Hepatic stellate cell (primary cell): ENCODE results near the gene PPP1CA.

ENCODE experiments used
- DNase-seq: peaks from one replicate; pipeline ENCODE4 v3.0.0; 2011; ENCODE audit warnings: low spot score

Gene PPP1CA

DNA sequence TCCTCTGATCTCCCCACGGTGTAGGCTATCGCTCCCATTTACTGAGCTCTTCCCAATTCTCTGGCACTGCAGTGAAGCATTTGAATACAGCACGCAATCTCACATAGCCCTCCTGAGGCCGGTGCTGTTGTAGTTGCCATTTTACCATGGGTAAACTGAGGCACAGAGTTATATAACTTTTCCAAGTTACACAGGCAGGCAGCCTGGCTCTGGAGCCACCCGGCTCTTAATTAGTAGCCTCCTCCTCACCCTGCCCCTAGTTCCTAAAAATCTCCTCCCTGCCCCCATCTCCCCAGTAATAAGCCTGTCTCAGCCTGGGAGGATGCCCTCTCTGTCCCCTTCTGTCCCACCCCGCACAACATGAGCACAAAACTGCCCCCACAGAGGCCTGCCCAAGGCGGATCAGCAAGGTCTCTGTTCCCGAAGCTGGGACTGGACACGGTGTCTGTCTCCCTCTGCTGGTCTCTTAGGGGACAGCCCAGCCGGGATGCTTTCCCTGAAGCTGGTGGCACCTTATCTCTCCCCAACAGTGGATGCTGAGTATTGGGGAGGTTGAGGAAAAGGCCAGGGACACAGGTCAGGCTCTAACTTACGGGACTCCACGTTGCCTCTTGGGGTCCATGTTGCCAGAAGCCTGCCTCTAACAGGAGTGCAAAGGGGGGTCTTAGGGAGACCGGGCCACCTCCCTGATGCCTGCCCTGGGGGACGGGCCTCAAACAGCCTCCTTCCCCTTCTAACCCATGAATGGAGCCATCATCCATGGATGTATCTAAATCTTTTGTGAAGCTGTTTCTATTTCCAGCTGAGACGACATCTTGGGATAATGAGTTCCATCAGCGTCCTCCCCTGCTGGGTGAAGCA lies 19.2 kb downstream of the PPP1CA start:
- peak; percentile 83 for DNase-seq

DNA sequence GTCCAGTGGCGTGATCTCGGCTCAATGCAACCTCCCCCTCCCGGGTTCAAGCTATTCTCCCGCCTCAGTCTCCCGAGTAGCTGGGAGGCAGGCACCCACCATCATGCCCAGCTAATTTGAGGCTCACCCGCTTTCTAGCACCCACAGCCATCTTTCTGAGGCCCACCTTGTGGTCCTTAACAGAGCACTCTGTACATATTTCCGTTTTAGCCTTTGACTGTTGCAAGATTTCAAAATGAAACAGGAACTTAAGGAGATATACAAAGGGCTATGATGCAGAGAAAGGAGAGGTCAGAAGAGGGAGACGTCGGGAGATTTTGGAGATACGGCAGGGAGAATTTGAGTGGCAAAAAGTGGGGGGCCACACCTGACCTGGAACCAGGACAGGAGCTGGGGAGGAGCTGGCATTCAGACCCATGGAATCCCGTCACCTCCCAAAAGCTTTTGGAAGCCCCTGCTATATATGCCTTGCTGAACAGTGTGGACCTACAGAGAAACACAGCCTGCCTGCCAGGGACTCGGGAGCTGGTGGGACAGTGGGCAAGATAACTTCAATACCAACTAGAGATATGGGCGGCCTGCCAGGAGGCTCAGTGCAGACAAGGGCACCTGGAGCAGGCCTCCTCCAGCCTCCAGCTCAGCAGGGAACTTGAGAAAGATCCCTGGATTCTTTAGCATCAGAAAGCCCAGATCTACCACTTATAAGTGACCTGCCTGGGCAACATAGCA lies 20.2 kb downstream of the PPP1CA start:
- DNase-seq: no peak

DNA sequence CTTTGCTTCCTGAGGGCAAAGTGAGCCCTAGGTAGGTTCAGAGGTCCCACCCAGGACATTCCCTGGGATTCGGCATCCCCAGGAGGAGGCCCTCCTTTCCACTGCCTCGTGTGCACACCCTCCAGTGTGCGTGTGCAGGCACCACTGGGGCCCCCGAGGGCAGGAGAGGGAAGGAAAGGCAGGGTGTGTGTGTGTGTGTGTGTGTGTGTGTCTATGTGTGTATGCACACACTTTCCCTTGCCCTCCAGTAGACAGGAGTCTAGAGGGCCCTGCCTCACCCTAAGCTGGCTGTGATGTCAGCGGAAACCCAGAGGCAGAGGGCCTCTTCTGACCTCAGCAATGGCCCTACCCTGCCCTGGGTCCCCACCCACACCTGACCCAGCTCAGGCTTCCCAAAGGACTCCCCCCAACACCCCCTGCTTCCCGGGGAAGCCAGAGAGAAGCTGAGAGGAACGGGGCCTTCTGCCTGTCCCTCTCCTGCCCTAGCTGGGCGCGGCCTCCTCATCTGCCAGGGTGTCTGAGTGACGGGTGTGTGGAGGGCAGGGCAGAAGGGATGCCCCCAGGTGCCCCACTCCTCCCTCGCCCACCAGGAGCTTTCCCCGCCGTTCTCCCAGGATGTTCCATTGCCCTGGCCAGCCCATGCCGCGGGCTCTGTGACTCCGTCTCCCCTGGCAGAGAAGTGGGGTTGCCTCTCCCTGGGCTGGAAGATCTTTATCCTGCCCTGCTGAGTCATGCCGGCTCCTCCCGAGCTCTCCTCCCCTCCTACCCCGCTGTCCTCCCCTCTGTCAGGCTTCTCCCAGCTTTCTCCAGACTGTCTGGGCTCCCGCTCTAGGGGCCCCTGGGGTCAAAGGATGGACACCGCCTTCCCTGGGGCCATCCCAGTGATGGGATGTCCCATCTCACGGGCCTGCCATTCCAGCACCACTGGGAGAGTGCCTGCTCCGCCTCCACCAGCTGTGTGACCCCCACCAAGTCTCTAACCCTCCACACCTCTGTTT lies 22.3 kb downstream of the PPP1CA start:
- DNase-seq: no peak

DNA sequence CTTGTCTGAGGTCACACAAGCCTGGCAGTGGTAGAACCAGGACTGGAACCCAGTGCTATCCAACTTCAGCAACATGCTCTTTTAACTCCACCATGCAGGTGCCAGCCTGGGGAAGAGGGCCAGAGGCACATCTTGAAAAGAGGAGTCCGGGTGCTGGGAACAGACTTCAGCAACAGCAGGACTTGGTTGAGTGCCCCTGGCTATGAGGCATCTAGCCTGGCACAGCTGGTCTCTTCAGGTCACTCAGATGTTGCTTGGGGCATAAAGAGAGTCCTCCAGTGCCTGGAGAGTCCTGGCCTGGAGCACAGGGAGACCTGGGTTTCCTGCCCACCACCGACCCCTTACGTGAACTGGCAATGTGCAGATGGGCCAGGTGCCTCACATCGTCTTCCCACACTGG lies 23.1 kb downstream of the PPP1CA start:
- no peak for DNase-seq

DNA sequence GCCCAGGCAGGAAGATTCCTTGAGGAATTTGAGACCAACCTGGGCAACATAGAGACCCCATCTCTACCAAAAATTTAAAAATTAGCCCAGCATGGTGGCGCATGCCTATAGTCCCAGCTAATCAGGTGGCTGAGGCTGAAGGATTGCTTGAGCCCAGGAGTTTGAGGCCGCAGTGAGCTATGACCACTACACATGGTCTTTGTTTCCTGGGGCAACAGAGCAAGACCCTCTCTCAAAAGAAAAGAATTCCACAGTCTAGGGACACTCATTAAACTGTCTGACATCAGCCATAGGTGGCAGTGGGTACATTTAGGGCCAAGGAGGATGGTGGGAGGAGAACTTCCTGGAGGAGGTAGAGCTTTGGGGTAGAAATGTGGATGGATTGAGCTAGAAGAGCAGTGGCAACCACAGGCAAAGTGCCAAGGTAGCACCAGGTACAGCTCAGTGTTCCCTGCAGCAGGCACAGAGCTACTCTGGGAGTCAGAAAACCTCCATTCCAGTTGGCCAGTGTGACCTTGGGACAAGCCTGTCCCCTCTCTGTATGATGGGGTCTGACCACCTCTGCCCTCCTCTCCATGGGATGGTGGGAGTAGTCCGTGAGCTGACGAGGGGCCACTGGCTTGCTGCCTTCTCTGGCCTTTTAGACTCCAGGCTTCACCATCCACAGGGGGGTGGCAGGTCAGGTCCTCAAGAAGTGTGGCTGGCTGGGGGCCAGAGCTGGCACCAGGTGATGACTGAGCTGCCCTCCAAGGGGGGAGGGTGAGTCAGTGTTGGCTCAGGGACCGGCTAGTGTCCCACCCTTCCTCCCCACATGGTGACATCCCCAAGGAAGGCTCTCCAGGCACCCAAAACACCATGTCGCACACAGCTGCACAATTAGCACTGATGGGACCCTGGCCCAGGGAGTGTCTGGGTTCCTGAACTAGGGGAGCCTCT lies 24.5 kb downstream of the PPP1CA start:
- no peak for DNase-seq

DNA sequence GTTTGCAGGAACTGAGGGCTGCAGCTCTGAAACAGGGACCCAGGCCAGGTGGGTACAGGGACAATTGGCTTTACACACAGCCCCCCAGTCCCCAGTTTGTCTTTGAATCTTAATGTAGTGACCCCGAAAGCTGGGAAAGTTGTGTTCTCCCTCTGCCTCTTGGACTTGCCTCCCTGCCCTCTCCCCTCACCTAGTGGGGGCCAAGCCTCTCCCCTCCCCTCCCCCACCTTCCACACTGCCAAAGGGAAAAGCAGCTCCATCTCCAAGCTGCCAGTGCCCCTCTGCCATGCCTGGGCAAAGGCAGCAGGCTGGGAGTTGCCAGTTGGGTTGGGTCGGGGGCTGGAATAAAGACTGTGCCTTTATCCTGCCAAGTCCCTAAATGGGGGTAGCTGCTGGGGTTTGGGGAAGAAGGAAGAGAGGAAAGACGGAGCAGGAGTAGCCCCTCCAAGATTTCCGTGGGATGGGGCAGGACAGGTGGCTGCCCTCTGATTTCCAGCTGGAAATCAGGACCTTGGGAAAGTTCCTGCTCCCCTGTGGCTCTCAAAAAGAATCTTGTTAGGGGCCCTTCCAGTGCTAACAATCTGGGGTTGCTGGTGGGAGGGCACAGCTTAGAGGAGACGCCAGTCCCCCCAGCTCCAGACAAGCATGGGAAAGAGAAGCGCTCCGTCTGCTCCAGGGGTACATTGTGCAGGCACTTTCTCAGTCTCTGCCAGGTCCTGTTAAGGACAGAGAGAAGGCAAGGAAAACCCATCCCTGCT lies 25.4 kb downstream of the PPP1CA start:
- no peak for DNase-seq

DNA sequence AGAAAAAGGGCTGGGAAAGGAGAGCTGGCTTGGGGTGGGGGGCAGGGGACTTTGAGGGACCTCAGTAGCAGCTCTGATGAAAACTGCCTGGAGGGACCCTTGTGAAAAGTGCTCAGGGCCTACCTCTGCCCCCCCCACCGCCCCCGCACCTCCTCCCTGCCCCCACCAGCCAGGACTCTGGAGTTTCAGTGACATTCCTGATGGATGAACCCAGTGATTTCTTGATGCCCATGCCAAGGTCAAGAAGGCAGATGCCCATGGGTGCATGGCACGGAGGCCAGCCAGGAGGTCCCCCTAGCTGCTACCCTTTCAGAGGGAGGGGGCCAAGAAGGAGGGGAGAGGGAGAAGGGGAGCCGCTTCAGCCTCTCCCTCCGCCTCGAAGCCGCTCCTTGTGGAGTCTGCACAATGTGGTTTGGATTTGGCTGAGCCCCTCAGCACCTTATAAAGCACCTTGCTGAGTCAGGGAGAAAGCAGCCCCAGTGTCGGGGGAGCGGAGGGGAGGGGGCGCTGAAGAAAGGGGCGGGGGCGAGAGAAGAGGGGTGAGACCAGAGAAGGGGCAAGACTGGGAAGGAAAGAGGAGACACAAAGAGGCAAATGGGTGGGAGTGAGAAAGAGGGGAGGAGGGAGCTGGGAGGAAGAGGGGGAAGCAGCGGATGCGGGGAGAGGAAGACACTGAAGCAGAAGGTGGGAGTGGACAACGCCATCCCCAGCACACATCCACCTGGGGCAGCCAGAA lies 26.2 kb downstream of the PPP1CA start:
- DNase-seq: no peak

DNA sequence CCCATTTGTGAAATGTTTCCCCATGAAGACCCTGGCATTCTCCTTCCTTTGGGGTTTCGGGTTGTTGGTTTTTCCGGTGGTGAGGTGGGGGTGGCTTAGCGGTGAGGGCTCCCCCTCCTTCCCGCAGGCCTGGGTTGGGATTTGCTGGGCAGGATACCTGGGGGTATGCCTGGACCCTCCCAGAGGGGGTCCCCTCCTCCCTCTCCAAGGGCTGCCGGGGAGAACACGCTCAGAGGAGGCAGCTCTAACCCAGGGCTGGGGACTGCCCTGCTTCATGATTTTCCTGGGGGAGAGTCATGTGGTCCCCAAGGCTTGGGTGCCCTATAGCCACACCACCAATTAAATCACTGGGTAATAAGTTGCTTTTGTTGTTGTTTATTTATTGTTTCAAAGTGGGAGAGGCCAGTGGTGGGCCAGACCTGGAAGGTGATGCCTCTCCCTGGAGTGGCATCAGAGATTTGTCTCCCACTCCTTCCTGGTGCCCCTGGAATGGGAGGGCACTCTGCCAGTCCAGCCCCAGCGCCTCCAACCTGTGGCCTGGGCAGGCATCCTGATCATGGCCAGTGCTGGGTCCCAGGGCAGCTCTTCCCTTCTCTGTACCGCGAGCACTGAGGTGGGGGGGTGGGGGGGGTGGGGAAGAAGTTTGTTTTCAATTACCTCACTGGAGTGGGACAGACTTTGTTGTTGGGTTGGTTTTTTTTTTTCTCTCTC lies 26.9 kb downstream of the PPP1CA start:
- DNase-seq: no peak

DNA sequence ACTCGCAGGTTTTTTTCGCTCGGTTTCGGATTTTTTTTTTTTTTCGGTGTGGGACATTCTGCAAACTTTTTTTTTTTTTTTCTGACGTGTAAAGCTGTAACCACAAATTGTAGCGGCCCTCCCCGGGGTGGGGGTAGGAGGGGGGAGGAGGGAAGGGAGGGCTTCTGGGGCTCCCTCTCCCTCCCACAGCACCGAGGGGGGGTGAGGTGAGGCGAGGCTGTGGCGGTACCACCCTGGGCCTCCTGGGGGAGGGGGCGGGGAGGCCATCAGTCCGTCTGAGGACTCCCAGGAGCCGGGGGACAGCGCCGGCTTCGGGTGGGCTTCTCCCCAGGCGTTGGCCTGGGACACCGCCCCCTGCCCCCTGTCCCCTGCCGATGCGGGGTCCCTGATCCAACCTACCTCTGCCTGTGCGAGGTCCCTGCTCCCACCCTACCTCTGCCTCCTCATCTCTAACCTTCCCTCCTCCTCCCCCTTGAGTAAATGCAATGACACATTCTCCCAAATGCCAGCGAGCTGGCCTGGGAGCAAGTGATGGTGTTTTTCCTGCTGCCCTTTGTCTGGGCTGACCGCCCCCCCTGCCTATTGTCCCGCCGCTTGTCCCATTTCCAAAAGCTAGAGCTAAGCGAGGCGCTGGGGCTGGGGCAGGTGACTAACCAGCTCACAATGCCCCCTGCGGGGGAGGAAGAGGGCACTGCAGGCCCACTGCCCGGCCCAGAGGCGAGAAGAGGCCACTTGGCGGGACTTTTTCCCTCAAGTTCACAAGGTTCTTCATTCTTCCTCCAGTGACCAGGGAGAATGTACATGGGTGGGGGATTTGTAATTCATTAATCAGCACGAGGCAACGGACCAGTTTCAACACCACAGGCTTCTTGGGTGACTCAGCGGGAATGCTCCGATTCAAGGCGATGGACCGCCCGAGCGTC lies 27.7 kb downstream of the PPP1CA start:
- peak; percentile 94 for DNase-seq

DNA sequence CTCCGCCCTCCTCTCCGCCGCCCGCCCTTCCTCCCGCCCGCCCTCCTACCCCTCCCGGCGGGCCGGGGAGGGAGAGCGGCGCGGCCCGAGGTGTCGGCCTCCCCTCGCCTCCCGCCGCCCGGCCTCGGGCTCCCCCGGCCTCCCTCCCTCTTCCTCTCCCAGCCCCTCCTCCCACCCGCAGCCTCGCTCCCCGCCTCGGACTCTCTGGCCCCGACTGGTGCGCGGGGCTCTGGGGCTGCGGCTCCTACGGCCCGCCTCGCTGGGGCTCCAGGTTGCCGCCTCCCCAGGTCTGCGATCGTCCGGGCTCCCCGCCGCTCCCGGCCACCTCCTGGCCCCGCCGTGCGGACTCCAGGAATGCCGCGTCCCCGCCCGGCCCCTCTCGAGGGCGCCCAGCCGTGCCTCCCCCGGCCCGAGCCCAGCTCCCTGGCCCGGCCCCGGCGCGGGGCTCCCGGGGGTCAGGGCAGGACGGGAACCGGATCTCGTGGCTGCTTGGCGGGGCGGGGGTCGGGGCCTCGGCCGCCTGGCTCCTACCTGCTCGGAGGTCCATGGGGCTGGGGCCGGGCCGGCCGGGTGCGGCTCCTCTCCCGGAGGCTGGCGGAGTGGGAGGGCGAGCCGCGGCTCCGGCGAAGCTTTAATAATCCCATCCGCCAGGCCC lies 28.5 kb downstream of the PPP1CA start, which contains the start of gene CLCF1:
CLCF1 (minus strand) TSS at position 606 of the 655 bp plus-strand sequence; CDS start at position 547, 59 bp downstream.
- DNase-seq: peak; percentile 79

DNA sequence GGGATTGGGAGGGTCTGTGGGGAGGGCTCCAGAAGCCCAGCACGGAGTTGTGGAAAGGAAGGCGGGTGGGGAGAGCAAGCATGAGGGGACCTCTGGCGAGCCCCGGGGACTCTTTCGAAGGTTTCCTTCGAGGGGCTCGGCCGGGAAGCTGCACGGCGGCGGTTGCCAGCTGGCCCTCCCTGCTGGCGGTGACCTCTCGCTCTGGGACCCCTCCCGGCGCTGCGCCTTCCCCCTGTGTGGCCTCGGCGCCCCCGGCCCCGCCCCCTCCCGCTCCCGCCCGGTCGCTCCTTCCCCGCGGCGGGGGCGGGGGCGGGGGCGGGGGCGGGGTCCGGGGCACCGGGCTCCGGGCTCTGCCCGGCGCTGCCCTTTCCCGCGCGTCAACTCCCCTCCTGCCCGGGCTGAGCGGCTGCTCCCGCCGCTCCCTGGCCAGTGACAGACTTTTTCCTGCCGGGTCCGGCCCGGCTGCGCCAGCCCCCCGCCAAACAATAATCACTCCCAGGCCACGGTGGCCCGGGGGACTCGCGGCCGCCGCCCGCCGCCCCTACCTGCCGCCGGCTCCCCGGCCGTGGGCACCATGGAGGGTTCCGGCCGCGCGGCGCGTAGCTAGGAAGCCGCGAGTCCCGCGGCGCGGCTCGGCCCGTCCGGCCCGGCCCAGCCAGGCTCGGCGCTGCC lies 29.2 kb downstream of the PPP1CA start:
- no peak for DNase-seq

DNA sequence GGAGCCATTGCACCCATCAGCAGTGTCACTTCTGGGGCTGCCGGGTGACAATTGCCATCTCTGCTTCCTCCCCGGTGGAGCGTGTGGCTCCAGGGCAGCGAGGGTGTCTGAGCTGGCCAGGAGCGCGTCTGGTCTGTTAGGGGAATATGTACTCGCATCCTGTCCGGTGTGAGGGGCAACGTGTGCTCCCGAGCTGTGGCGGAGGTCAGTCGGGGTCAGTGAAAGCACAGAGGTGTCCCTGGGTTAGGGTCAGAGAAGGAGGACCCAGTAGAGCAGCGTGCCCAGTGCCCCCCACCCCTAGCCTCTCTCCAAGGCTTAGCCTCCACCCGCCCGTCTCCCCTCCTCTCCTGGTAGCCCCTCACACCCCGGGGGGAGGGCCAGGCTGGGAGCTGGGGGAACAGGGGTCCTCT lies 29.7 kb downstream of the PPP1CA start:
- DNase-seq: no peak

DNA sequence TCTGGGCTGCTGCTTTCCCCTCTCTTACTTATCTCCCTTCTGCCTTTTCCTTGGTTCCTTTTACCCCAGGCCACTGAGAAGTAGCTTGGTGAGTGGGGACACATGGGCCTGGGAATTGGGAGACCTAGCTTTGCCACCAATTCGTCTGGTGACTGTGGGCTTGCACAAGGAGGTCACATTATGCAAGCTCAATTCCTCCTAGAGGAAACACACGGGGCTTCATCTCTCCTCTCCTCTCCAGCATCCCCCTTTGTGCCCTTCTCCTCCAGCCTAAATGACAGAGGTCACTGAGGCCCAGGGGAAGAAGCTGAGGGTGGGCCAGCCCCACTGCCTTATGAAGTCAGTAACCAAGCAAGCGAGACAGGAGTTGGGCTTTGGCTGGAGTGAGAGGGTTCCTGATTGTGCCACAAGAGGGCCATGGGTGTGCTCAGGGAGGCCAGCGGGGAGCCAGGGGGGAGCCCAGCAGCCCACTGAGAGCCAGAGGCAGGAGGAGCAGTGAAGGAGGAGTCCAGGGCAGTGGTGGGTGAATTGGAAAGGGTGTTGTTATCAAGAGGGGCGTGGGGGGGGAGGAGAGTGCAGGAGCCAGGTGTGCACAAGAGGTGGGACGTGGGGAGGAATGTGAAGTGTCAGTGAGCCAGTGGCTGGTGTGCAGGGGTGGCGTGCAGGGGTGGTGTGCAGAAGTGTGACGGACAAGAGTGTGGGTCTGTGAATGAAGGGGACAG lies 30.3 kb downstream of the PPP1CA start:
- DNase-seq: peak; percentile 83

DNA sequence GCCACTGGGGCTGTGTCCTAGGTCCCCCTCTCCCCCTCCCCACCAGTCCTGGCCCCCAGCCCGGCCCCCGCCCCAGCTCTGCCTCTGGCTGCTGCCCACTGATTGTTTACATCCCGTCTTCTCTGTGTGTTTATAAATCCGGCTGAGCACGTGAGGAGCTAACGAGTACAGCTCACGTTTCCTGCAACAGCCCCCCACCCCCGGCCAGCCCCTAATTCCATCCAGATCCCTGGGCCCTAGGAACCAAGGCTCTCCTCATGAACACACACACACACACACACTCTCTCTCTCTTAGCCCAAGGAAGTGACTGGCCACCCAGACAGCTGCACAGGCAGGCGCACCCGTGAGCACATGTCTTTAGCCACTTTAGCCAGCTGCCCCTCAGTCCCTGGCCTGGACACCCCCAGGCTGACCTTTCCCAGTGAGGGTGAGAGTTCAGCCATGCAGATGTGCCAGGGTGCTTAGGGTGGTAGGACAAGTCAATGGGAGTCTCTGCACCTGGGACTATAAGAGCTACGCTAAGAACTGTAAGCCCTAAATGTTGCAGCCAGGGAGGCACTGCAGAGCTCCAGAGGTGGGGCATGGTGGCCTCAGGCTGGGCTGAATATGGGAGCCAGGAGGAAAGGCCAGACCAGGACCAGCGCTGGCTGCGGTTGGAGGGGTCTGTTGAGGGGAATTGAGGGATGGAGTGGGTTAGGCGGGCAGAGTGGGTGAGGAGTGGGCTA lies 31.1 kb downstream of the PPP1CA start:
- DNase-seq: peak; percentile 67

DNA sequence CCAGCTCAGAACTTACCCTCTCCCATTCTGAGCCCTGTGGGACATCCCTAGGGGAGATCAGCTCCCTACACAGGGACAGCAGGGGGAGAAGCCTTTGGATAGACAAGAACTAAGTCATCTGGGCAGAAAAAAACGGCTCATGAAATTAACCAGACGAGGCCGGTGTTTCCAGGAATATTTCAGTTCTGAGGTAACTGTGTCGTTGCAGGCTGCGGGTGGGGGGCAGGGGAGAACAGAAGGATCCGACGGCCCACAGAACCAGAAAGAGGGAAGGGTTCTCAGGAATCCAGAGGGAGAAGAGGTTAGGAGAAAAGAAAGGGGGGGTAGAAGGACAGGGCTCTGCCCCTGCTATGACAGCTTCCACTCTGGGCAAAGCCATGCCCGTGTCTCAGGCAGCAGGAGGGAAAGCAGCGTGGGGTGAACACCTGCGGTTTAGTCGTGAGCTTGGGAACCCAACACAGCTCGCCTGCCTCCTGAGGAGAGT lies 31.8 kb downstream of the PPP1CA start:
- peak; percentile 56 for DNase-seq
